Measurements from ENCODE around the gene CPNE9.

GRCh38 chr3:9768141-9768775, 64.6 kb downstream of the CPNE9 start:
- TF ChIP-seq JUNB (IDR thresholded peaks at IDR 0.05; ENCODE audit: unreplicated experiment) = no peak
- TF ChIP-seq POLR2AphosphoS5 (IDR thresholded peaks at IDR 0.05; ENCODE audit: low read depth) = no peak
- no peak for TF ChIP-seq CTCF (conservative IDR thresholded peaks at IDR 0.05; ENCODE audit: low read depth in 2 of 2)
